HL-60 (cell line): Measurements from ENCODE around the gene PDGFC.
A peak's percentile ranks its signal among the peaks of the same experiment; 100 is the strongest.

ENCODE experiments used
- DNase-seq, 2 experiments: peaks; one replicate each; pipeline ENCODE4 v3.0.0-alpha.2; 2010 to 2020; ENCODE audit warnings: low read depth in 1 of 2, low spot score in 1 of 2
- H3K27ac ChIP-seq: fragments of 250-450 bp; sonication (Bioruptor Pico); replicated peaks from 2 replicates; pipeline ENCODE4 v1.5.1; 2020; ENCODE audit warnings: mild to moderate bottlenecking, moderate library complexity
- H3K27me3 ChIP-seq: fragments of 250-450 bp; sonication (Bioruptor Pico); 2 replicates; pipeline ENCODE4 v1.5.1; 2021; ENCODE audit warnings: mild to moderate bottlenecking, moderate library complexity; ENCODE audit not compliant: insufficient read depth, poor library complexity, severe bottlenecking
- H3K4me3 ChIP-seq: replicated peaks from 2 replicates; pipeline ENCODE4 v1.5.1; 2011; ENCODE audit warnings: mild to moderate bottlenecking, control low read depth, low read length; ENCODE audit not compliant: insufficient read depth
- CTCF ChIP-seq: IDR thresholded peaks from one replicate; pipeline ENCODE4 v1.5.1; 2011; ENCODE audit warnings: low read length, control low read depth, inconsistent platforms; ENCODE audit not compliant: insufficient read depth
- GABPA ChIP-seq: IDR thresholded peaks from 2 replicates; pipeline ENCODE4 v1.6.1; 2012; ENCODE audit warnings: low read depth
- POLR2AphosphoS5 ChIP-seq: IDR thresholded peaks from 2 replicates; pipeline ENCODE4 v1.6.1; 2012; ENCODE audit warnings: low read depth
- REST ChIP-seq: IDR thresholded peaks from 2 replicates; pipeline ENCODE4 v1.6.1; 2012; ENCODE audit warnings: low read depth; ENCODE audit not compliant: insufficient replicate concordance
- SPI1 ChIP-seq: IDR thresholded peaks from 2 replicates; pipeline ENCODE4 v1.6.1; 2012; ENCODE audit warnings: low read depth, mild to moderate bottlenecking, borderline replicate concordance

PDGFC gene

GRCh38 chr4:156968479-156968984 lies 3.1 kb downstream of the PDGFC start:
- peak; percentile 63; the same call in 1 of the 2 replicates for TF ChIP-seq SPI1
- TF ChIP-seq CTCF = peak; percentile 78
- no peak for TF ChIP-seq GABPA
- H3K27ac ChIP-seq = no peak overlapping the region
- peaks cover 2% of the 10 kb centered on the region for H3K27me3 ChIP-seq
- H3K4me3 ChIP-seq = no peak overlapping the region
- DNase-seq = peak; percentile 55 to 79

- no peak for TF ChIP-seq GABPA
- TF ChIP-seq POLR2AphosphoS5 = no peak
- TF ChIP-seq CTCF = no peak
- TF ChIP-seq SPI1 = no peak
- no peak for TF ChIP-seq REST
- no peak for DNase-seq
- Histone ChIP-seq H3K27ac (no peak overlapping the region), H3K4me3 (no peak overlapping the region), H3K27me3 (peaks cover 2% of the 10 kb centered on the region)
Observed at GRCh38 chr4:156966836-156967235, 4.8 kb downstream of the PDGFC start.

- DNase-seq = no peak
- TF ChIP-seq SPI1 (no peak), GABPA (no peak), POLR2AphosphoS5 (no peak), REST (no peak), CTCF (no peak)
- Histone ChIP-seq H3K27me3 (no peaks in the 10 kb centered on the region), H3K27ac (no peak overlapping the region), H3K4me3 (no peak overlapping the region)
Observed at GRCh38 chr4:156963419-156963818, 8.2 kb downstream of the PDGFC start.

- H3K27me3 ChIP-seq = no peaks in the 10 kb centered on the region
- TF ChIP-seq GABPA (no peak), REST (no peak), POLR2AphosphoS5 (no peak), CTCF (no peak), SPI1 (no peak)
- no peak overlapping the region for H3K27ac ChIP-seq
- DNase-seq = no peak
- no peak overlapping the region for H3K4me3 ChIP-seq
Observed at GRCh38 chr4:156962528-156962974, 9.0 kb downstream of the PDGFC start.
